CD1c-positive myeloid dendritic cell (primary cell): Measurements from ENCODE around the gene SORCS3.

Experiments
- DNase-seq: peaks from one replicate; pipeline ENCODE4 v3.0.0-alpha.2; 2016; ENCODE audit errors: extremely low spot score

Gene SORCS3

DNA sequence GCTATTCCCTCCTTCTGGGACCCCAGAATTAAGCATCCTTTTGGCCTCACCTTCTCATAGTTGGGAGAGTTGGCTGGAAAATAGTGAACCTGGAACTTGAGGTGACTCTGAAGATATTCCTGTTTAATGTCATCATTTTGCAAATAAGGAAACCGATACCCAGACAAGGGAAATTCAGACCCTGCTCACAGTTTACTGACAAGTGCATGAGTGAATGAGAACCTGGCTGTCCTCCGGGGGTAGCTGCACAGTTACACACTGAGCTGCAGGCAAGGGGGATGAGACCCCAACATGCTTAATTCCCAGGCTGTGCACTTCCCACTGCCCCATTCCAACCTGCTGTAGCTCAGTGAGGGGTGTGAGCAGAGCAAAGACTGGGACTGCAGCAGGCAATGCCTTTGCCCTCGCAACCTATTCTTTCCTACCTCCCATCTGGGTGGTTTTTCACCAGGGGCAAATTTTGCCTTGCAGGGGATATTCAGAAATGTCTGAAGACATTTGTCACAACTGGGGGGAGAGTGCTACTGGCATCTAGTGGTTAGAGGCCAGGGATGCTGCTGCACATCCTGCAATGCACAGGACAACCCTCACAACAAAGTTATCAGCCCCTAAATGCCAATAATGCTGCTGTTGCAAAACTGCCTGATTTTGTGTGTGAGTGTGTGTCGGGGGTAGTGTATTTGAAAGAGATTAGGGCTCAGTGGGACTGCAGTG lies 136.2 kb downstream of the SORCS3 start:
- no peak for DNase-seq

DNA sequence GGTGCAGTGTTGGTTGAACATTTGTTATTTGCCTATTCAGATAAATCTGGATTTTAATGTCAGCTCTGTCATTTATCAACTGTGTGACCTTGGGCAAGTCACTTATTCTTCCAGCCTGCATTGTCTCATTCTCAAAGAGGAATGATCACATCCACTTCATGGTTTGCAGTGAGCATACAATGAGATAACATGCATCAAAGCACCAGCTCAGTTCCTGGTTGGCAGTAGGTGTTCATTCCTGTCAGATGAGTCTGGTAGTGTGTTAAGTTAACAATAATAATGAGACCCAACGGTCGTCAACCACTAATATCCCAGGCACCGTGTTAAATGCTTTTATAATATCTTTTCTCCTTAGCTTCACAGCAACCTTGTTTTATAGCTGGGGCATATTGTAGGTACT lies 137.3 kb downstream of the SORCS3 start:
- no peak for DNase-seq

DNA sequence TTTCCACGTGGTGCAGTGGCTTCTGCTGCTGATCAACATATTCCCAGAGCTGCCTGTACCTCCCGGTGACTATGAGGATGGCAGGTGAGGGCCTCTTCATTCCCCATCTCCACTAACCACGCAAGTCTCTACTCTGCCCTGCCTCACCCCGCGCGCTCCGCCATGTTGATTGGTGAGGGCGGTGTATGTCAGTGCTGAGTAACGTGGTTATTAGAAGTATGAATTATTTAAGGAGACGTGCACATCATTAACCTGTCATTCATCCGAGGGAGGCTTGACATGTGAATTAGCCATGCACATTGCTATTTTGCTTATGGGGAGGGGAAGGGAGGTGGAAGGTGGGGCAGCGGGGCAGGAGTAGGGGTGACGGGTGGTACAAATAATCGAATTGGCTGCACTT lies 138.6 kb downstream of the SORCS3 start:
- DNase-seq: no peak

DNA sequence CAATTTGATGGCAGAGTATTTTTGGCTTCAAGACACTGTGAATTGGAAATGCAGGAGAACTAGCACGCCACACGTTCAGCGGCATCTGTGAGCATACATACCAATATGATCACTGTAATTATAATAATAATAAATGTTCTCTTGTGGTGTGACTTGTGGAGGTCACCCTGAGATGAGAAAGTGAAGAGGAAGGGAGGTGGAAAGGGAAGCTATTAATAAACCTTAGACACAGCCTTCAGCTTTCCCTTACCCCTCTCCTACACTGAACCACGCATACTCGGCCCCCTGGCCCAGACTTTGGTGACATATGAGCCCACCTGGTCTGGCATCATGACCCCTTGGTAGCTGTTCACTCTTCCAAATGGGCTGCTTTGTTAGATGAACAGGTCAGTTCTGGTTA lies 139.1 kb downstream of the SORCS3 start:
- no peak for DNase-seq

DNA sequence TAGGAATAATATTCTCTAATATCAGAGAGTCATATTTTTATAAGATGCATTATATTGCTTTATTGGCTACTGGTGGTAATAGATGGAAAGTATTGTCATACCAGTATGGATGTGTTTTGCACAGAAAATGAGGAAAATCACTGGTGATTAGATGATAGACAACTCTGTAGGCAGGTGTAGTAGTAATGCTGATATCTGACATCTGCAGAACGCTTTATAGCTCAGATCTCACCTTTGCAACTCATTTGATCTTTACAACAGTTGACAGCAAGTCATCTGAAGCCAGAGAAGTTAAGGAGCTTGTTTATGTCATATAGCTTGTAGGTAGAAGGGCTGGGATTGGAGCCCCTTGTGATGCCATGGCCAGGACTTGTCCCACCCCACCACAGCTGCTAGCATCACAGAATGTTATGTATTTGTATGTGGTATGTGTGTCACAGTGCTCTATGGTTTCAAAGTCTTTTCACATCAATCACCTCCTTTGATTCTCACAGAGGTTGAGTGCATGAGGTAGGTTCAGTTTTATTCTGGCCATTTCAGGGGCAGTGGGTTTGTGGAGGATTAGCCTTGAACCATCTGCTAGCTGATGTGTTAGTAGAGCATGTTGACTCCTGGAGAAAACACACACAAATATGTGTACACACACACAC lies 140.0 kb downstream of the SORCS3 start:
- no peak for DNase-seq

DNA sequence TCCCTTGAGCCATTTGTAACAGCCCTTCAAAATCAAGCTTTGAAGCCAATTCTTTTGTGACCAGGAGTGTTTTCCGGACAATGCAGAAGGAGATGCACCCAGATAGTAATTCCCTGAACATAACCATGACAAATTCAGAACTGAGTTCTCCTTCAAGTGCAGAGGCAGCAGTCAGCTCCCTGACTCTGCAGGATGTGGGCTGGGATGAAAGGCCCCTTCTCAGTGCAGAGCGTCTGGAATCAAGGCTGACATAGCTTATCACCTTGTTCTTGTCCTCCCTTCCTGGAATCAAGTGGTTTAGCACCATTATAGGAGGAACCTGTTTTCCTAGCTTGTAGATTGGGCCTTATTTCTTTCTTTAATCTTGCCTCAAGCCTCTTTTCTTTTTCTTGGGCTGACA lies 143.4 kb downstream of the SORCS3 start:
- no peak for DNase-seq

DNA sequence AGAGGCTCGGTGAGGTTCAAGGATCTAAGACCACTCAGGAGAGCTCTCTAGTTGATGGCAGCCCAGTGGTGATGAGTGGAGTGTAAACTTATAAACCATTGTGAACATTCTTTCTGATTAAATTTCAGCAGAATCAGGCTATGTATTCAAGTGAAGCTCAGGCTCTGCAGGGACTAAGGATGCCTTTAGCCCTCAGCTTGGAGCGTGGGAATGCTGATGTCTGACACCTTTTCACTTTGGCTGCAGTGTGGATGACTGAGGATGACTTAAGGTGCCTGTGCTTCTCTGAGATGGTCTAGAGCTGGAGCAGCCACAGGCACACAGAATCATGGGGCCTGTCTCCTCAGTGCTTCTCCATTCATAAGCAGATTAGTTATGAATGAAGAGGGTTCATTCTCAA lies 150.4 kb downstream of the SORCS3 start:
- DNase-seq: no peak

DNA sequence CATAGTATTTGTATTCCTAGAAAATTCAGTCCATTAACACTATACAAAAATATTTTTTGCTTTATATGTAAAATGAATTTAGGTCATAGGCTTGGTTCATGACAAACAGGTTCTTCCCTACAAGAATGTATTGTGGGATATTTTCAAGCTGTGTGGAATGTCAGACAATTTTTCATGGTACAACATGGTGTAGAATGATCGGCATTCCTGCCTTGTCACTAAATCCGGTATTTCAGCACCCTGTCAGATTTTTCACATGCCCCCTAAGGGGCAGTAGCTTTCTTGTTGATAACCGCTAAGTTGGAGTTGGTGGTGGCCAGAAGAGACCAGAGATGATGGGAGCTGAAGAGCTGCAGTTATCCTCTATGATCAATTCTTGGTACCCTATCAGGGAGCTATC lies 154.3 kb downstream of the SORCS3 start:
- no peak for DNase-seq

DNA sequence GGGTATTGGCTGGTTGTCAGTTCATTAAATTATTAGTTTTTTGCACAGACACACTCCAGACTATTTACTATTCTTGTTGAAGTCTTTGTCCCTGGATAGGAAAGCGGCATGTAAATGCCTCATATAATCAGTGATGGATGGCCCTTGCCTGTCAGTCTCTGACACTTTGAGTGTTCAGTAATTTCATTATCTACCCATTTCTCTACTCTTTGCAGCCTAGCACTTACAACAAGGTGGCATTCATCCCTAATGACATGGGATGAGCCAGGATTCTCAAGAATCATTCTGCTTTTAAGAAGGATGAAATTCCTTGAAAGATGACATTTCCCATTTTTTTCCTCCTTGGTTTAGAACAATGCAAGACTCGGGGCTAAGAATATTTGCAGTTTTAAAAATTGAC lies 155.7 kb downstream of the SORCS3 start:
- DNase-seq: no peak

DNA sequence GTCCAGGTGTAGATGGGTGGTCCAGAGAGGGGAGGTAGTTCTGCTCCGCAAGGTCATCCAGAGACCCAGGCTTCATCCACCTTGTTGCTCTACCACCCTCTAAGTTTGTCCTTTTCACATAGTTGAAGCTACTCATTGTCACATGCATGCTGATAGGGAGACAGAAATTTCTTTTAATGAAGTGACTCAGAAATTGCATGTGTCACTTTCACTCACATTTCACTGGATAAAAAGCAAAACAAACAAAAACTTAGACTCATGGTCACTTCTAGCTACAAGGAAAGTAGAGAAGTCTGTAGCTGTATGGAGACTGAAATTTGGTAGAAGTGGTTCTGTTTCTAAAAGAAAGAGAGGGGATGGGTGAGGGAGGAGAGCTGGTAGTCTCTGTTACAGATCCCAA lies 161.9 kb downstream of the SORCS3 start:
- no peak for DNase-seq

DNA sequence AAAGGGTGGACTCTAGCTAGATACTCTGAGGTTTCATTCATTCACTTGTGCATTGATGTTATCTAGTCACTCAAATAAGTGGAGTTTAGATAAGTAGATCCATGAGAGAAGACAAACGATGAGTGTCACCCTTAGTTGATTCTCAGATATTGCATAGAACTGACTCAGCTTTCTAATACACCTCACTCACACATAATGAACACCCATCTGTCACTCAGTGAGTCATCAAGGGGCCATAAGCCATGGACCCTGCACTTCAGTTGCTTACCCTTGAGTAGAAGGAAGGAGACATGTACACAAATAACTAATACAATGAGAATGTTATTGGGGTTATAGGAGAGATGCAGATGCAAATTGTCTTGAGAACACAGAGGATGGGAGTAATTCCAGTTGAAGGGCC lies 163.8 kb downstream of the SORCS3 start:
- no peak for DNase-seq

DNA sequence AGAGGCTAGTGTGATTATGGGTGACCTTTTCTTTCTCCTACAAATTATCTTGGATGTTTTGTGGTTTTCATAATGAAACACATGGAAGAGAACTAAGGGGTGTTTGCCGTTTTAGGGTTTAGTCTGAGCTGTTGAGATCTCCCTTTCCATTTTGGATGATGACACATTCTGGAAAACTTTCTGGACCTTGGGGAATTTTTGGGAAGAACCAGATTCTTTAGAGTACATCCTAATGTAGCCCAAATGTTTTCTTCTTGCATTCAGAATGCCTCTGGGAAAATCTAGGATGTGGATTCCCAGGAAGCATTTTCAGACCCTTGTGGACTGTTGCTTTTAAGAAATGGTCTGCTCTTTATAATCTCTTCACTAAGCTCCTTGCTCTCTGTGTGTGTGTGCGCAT lies 165.7 kb downstream of the SORCS3 start:
- no peak for DNase-seq

DNA sequence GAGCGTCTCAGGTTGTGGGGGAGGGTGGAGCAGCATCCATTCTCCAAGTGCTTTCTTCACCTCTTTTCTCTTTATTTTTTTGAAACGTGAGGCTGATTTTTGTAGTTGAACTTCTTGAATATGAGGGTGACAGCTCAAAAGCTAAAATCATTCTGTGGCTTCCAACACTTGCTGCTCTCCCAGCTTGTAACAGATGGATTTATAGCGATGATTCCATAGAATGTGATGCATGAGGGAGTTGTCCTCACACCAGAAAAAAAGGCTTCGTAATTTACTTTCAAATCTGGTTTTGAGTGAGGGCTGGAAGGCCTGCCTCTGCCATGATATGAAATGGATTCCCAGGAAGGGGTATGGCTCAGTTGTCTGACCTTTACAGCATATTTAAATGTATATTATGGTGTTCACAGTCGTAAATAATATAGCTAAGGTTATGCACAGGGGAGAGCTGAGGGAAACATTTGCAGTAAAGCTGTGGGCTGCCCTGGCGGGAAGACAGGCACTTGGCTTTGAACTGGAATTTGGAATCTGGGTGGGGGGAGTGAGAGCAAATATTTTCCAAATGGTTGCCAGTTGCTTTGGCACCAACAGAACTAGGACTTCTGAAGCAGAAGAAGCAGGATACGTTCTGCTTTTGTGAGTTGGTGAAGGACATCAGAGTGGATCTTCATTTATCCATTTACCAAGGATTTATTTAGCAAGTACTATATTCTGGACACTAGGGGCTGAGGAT lies 166.7 kb downstream of the SORCS3 start:
- DNase-seq: no peak

DNA sequence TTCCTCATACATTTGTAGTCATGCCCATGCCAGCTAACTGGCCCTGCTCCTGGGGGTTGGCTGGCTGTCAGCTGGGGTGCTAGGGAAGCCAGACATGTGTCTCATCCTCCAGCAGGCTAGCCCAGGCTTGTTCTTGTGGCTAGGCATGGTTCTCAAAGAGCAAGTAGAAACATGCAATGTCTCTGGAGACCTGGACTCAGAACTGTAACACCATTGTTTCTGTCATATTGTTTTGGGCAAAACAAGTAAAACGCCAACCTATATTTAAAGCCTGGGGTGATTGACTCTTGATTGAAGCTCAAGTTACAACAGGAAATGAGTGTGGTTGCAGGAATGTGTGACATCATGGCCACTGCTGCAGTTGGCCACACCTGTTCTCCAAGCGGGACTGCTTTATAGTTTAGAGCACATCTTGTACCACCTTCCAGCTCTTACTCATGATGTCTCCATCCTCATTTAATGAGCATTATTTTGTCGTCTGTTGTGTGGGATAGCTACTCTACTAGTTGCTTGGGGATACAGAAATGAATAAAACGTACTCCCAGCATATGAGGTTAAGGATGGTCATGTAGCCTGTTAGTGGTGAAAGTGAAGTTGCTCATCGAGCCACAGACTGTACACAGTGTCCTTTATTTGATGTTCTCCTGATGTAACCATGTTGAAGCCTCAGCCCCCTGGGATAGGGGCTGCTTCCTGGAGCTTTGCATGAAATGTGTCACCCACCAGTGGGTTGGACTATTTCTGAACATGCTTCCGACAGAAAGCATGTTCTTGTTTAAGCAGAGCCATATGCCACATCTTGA lies 168.4 kb downstream of the SORCS3 start:
- no peak for DNase-seq

DNA sequence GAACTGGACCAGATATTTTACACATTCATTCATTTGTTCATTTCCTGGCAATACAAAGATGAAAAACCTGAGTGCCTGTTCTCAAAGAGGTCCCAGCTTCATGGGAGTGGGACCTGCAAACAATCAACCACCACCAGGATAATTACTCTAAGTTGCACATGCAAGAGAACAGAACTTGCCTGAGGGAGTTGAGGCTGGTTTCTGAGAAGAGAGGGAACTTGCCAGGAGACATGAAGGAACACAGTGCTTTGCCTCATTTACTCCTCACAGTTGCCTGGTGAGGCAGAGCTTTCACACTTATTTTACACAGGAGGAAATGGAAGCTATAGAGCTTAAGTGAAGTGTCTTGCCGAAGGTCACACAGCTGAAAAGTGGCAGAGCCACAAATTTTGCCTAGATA lies 170.1 kb downstream of the SORCS3 start:
- no peak for DNase-seq

DNA sequence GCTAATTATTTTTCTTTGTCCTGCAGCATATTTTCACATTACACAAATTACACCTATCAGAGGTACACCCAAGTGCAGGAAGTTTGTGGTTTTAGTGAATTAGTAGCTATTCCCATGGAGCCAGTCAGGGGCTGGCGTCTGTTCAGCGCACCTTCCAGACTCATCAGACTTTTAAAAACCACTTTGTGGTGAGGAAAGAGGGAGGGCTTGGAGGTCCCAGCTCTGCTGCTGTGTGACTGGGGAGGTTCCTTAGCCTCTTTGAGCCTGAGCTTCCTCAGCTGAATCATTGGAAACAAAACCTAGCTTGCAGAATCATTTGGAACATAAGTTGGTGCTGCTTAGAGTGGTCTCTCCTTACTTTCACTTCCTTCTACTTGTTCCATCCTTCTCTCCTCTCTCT lies 175.4 kb downstream of the SORCS3 start:
- no peak for DNase-seq

DNA sequence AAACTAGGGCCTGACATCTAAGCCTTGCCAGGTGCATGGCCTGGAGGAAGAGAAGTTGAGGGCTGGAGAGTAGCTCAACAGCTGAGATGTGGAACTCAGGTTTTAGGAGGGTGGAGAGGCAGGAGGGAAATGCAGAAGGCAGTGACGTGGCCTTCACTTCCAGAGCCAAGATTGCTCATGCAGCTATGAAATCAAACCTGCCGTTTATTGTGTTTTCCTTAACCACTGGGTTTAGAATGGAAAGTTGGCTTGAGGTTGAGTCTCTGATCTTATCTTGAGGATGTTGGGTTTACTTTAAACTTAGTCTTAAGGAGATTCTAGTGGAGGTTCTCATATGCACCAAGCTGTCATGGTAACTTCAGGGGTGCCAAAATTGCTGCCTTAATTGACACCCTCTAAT lies 178.6 kb downstream of the SORCS3 start:
- DNase-seq: no peak

DNA sequence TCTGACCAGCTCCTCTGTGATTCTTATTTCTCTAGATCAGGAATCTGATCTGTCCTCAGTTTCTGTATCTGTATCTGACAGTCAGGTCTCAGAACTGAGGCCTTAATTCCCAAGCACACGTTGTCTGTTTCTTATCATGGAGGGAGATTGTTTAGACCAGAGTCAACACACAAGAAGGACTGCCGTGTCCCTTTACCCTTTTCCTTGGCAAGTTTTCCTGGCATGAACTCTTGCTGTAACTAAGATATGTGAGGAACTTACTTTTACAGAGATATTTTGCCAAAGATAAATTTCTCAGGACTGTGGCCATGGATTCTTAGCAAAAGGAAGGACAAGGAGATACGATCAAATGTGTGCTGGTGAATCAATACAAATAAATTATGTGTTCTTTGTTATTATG lies 181.0 kb downstream of the SORCS3 start:
- DNase-seq: no peak

DNA sequence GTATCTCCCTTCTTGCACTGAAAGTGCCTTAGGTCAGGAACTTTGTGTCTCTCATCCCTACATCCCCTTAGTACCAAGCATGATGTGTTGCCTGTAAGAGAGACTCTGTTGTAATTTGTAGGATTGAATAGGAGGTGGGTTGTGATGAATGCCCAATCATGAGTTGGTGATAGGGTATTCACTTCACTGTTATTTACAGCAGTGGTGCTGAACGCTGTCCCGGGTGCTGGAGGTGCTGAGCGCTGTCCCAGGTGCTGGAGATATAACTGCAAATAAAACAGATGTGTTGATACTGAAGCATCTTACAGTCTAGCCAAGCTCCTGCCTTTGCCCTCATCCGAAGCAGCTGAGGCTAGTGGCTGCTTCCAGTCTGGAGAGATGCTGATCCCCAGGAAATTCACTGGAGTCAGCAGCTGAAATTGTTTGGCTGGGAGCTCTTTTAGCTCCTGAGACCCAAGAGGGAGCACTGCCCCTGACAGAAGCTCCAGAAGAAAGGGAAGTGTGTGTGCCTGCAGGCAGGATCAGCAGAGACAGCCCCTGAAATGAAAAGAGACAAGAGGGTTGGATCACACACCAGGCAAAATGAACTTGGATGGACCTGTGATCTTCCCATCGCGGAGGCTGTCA lies 183.4 kb downstream of the SORCS3 start:
- DNase-seq: no peak

DNA sequence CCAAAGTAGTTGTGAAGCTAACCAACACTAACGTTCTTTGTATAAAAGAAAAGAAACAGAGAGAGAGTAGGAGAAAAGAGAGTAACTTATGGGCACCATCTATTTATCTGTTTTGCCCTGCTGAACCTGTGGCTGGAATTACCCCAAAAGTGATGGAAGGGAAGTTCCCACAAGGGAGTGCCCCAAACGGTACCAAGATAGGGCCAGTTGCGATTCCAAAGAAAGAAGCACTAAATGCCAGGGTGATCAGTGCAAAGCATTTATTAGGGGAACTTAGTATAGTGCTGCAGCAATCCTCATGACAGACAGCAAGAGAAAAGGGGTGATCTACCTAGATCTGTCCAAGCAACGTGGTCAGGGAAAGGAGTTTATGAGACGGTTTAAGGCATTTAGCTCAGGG lies 190.2 kb downstream of the SORCS3 start:
- DNase-seq: no peak

DNA sequence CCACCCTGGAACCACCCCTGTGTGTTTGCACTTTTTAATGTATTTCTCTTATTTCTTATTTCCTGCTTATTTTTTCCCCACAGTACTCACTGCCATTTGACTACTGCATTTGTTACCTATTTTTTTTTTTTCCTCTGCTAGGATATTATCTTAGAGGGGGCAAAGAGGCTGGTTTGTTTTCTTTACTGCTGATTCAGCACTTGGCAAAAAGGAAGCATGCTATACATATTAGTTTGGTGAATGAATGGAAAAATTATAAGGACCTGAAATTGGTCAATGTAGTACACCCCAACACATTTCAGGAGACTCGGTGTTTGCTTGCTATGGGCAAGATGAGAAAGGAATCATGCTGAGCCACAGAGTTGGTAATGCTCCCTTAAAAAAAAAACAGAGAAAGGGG lies 193.5 kb downstream of the SORCS3 start:
- no peak for DNase-seq

DNA sequence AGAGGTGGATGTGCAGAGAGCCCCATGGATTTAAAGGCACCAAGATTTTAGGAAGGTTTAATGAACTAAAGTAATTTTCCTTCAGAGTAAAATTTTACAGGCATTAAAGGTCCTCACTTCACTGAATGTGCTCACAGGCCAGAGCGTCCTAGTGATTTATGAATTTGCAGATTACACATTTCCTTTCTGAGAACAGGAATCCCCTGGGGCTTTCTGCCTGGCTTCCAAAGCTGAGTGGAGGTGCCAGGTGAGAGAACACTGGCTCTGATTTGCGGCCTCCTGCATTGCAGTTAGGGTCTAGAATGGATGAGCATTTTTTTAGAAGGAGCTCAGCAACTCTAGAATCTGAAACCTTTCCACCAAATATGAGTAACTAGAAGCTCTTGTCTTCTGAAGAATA lies 194.3 kb downstream of the SORCS3 start:
- DNase-seq: no peak
